Spleen (tissue), 7 donors: Measurements from ENCODE around the gene TAF8.

Source experiments
- POLR2A ChIP-seq, 3 donors: fragments of 450-650 bp; IDR thresholded peaks; one replicate each; pipeline ENCODE4 v1.5.1; 2017; ENCODE audit warnings: antibody characterized with exemption in 3 of 3, mild to moderate bottlenecking in 1 of 3
- TF ChIP-seq, protein P1 (sequence below), 11 experiments: fragments of 200-600 bp in 7 of 11; fragments of 450-650 bp in 4 of 11; sonication (generic) in 4 of 11; IDR thresholded peaks in 8 of 11; conservative IDR thresholded peaks in 3 of 11; 1 replicate in 7 of 11; 2 replicates in 4 of 11; pipeline versions ENCODE4 v1.4.0 to v1.8.0; 2016 to 2021; ENCODE audit warnings: antibody characterized with exemption in 11 of 11, inconsistent platforms in 4 of 11, mild to moderate bottlenecking in 1 of 11
- donor health status: DM: no; HTN: no; CAD: no; lungs with moderate emphysema.
- donor health status: DM: no; HTN: no; CAD: no.
- donor health status: DM: no; HTN: no; CAD: no.

DNA sequence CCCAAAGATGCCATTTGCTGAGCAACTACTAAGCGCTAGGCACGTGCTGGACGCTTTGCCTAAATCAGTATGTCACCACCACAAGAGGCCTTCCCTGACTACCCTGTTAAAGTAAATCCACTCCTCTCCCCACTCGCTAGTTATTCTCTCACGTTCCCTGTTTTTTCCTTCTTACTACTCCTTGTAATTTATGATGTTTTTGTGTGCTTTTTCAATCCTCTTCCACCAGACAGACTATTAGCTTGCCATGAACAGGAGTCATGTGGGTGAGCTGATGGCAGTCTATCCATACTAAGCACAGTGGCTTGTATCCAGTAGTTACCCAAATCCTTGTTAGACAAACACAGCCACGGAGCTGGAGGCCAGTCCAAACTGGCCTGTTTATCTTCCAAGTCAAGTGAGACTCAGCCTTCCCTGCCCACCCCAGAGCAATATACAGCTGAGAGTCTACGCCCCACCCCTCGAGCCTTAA lies 50.9 kb downstream of the TAF8 start:
- TF ChIP-seq, protein P1, sequence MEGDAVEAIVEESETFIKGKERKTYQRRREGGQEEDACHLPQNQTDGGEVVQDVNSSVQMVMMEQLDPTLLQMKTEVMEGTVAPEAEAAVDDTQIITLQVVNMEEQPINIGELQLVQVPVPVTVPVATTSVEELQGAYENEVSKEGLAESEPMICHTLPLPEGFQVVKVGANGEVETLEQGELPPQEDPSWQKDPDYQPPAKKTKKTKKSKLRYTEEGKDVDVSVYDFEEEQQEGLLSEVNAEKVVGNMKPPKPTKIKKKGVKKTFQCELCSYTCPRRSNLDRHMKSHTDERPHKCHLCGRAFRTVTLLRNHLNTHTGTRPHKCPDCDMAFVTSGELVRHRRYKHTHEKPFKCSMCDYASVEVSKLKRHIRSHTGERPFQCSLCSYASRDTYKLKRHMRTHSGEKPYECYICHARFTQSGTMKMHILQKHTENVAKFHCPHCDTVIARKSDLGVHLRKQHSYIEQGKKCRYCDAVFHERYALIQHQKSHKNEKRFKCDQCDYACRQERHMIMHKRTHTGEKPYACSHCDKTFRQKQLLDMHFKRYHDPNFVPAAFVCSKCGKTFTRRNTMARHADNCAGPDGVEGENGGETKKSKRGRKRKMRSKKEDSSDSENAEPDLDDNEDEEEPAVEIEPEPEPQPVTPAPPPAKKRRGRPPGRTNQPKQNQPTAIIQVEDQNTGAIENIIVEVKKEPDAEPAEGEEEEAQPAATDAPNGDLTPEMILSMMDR (IDR thresholded peaks at IDR 0.05 in 8 of 11, conservative IDR thresholded peaks at IDR 0.05 in 3 of 11) = no peak
- no peak for TF ChIP-seq POLR2A (IDR thresholded peaks at IDR 0.05)
